ENCODE measurements around the gene B4GALT3.

B4GALT3 gene

DNA sequence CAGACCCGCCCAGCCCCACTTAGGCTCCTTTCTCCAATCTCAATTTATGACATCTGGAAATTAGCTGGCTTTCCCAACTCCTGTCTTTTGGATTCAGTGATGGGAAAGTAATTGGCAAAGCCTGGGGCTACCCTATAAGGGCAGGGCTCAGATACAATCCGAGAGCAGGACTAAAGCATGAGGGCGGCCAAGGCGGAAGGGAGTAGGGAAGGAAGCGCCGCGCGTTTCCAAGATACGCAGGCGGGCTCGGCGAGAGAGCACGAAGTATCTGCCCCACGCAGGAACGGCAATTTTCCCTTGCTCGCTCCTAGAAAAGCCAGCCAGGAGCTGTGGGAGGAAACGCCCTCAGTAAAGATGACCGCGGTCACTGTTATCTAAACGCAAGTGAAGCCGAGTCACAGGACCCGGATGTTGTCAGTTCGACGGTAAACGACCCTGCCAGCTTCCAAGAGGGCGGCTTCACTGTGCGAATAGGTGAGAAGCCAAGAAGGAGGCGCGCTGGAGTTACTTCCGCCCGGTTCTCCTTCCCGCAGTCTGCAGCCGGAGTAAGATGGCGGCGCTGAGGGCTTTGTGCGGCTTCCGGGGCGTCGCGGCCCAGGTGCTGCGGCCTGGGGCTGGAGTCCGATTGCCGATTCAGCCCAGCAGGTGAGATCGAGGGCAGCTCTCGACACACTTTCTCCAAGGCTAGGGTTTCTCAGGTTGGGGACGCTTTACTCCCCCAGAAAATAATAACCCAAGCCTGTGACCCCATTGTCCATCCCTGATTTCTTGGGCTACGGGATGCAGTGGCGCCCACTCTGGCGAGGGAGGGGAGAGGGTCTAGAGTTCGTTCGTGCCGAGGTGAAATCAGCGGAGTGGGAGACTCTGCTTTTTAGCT, 24.8 kb upstream of the B4GALT3 start, which contains the start of gene NDUFS2:
NDUFS2 (plus strand) TSS at position 532 of the 877 bp plus-strand sequence; CDS start at position 551, 19 bp downstream.
- peak; percentile 91 for DNase-seq

- DNase-seq: no peak
These were observed 23.9 kb upstream of the B4GALT3 start for GRCh38 chr1:161200992-161201835.

GRCh38 chr1:161200421-161200991, 23.2 kb upstream of the B4GALT3 start:
- DNase-seq: no peak

DNA sequence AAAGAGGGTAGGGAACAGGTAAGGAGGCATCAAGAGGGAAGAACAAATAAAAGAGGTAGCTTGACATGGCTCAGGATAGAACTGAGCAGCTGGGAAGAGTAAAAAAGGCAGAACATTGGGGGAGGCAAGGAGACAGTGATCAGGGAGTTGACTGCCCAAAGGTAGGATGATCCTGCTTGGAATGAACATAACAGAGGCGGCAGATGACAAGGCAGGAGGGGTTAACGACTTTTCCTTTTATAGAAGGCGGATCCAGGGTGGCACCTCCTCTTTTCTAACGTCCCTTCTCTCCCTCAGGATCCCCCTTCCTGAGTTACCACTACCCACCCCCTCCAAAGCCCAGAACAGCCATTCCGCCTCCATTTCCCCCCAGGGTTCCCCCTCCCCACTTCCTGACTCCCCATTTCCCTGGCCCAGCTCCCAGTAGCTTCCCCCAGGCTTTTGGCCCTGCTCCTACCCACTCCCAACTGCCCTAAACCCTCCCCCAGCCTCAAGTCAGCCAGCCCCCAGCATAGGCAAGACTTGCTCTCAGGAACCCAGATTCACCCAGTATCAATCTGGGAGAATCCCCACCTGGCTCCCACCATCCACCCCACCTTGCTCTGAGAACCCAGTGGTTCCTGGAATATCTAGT, 22.3 kb upstream of the B4GALT3 start:
- no peak for DNase-seq

GRCh38 chr1:161198897-161199431, 21.7 kb upstream of the B4GALT3 start, which contains the start of gene ADAMTS4:
TSS of gene ADAMTS4 (minus strand) at chr1:161199054. CDS start at chr1:161198627, 427 bp downstream.
- no peak for DNase-seq

- DNase-seq: no peak
These were observed 21.0 kb upstream of the B4GALT3 start for GRCh38 chr1:161198194-161198896.

- no peak for DNase-seq
These were observed 20.4 kb upstream of the B4GALT3 start for GRCh38 chr1:161197560-161198193.

- DNase-seq: no peak
These were observed 19.5 kb upstream of the B4GALT3 start for GRCh38 chr1:161196521-161197451.

DNA sequence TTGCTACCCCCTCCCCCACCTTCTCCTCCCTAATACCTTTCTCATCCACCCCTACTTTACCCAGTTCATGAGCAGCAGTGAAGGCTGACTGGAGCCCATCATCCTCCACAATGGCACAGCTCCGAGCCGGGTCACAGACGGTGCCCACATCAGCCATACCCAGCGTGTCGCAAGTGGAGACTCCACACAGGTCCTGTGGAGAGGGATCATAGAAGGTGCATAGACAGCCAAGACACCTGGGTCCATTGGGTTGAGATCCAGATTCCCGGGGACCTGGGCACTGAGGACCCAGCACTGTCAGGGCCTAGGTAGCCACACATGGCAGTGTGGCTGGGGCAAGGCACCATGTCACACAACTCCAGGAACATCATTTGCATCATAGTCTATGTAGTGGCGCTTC, 18.8 kb upstream of the B4GALT3 start:
- DNase-seq: no peak

GRCh38 chr1:161195171-161195570, 17.9 kb upstream of the B4GALT3 start:
- no peak for DNase-seq

- no peak for DNase-seq
These were observed 16.4 kb upstream of the B4GALT3 start for GRCh38 chr1:161193561-161194235.

GRCh38 chr1:161192476-161193465, 15.5 kb upstream of the B4GALT3 start:
- peak; percentile 64 for DNase-seq

GRCh38 chr1:161191971-161192370, 14.7 kb upstream of the B4GALT3 start:
- DNase-seq: no peak

DNA sequence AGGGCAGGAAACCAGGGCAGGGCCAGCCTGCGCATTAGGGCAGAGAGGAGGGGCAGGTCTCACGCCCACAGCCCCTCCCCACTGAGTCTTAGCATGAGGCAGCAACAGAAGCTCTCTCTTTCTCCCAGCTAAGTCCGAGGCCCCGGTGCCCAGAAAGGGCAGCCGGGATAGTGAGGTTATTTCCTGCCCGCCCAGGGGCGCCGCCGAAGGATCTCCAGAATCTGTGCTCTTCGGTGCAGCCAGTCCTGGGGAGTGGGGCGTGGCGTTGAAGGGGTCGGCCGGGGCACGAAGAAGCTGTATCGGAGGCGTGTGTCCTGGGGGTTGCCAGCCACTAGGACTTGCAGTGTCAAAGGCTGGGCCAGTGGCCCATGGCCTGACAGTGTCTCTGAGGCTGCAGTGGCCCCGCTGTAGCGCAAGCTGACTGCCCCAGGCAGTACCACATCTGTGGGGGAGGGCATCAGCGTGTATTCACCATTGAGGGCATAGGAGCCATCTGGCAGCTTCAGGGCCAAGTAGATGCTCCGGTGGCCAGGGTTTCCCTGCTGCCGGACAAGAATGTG, 13.7 kb upstream of the B4GALT3 start:
- DNase-seq: no peak

- no peak for DNase-seq
These were observed 11.7 kb upstream of the B4GALT3 start for GRCh38 chr1:161189036-161189435.

DNA sequence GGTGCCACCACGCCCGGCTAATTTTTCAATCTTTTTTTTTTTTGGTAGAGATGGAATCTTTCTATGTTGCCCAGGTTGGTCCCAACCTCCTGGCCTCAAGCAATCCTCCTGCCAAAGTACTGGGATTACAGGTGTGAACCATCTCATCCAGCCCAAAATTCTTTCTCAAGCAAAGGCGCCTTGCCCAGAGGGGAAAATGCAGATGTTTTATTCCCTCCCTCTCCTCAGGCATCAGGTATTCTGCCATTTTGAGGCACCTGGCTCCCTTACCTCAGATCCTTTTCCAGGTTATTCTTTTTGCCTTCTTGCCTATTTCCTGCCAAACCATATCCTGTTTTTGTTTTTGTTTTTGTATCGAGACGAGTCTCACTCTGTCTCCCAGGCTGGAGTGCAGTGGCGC, 11.1 kb upstream of the B4GALT3 start:
- DNase-seq: no peak

DNA sequence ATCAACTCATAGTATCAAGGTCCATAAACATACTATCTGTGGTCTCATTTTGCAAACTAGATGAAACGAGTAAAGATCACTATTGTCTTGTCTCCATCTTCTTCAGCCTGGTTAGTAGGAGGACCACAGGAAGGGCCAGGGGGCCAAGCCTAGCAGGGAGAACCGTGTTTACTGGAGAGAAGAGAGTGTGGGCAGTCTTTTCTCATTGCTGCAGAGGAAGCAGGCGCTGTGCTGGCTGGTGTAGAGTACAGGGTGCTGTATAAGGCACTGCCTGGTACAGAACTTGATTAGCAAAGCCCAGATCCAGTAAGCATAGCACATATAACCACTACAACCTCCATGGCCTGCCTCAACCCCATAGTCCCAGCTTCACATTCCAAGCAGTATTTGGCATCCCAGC, 10.0 kb upstream of the B4GALT3 start:
- DNase-seq: no peak
